Measurements from ENCODE around the gene GAGE12E.
"Not testable (repeated sequence)": the region's sequence is repeated elsewhere in the genome, so short reads cannot be mapped to it uniquely, and the experiment has no call there.

The GAGE12E gene, protein sequence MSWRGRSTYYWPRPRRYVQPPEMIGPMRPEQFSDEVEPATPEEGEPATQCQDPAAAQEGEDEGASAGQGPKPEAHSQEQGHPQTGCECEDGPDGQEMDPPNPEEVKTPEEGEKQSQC

DNA sequence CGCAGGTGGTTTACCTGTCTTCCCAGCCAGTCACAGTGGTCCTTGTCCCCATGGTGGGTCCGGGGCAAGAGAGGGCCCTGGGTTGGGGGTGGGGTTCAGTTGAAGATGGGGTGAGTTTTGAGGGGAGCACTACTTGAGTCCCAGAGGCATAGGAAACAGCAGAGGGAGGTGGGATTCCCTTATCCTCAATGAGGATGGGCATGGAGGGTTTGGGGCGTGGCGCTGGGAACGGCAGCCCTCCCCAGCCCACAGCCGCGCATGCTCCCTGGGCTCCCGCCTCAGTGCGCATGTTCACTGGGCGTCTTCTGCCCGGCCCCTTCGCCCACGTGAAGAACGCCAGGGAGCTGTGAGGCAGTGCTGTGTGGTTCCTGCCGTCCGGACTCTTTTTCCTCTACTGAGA is at the start of gene GAGE12E:
GAGE12E (plus strand) TSS at position 301 of the 400 bp plus-strand sequence. CDS start 1,155 bp downstream, outside the sequence.
- DNase-seq (ENCODE audit: low read depth in 2 of 2): not testable (repeated sequence)

DNA sequence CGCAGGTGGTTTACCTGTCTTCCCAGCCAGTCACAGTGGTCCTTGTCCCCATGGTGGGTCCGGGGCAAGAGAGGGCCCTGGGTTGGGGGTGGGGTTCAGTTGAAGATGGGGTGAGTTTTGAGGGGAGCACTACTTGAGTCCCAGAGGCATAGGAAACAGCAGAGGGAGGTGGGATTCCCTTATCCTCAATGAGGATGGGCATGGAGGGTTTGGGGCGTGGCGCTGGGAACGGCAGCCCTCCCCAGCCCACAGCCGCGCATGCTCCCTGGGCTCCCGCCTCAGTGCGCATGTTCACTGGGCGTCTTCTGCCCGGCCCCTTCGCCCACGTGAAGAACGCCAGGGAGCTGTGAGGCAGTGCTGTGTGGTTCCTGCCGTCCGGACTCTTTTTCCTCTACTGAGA is 19.2 kb upstream of the GAGE12E start, which contains the start of gene GAGE12C:
GAGE12C (plus strand) TSS at position 301 of the 400 bp plus-strand sequence. CDS start 1,155 bp downstream, outside the sequence.
- not testable (repeated sequence) for DNase-seq (ENCODE audit: low read depth in 2 of 2)

DNA sequence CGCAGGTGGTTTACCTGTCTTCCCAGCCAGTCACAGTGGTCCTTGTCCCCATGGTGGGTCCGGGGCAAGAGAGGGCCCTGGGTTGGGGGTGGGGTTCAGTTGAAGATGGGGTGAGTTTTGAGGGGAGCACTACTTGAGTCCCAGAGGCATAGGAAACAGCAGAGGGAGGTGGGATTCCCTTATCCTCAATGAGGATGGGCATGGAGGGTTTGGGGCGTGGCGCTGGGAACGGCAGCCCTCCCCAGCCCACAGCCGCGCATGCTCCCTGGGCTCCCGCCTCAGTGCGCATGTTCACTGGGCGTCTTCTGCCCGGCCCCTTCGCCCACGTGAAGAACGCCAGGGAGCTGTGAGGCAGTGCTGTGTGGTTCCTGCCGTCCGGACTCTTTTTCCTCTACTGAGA is 9.7 kb upstream of the GAGE12E start, which contains the start of gene GAGE12D:
GAGE12D (plus strand) TSS at position 301 of the 400 bp plus-strand sequence. CDS start 1,155 bp downstream, outside the sequence.
- DNase-seq (ENCODE audit: low read depth in 2 of 2): not testable (repeated sequence)

DNA sequence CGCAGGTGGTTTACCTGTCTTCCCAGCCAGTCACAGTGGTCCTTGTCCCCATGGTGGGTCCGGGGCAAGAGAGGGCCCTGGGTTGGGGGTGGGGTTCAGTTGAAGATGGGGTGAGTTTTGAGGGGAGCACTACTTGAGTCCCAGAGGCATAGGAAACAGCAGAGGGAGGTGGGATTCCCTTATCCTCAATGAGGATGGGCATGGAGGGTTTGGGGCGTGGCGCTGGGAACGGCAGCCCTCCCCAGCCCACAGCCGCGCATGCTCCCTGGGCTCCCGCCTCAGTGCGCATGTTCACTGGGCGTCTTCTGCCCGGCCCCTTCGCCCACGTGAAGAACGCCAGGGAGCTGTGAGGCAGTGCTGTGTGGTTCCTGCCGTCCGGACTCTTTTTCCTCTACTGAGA is 9.5 kb downstream of the GAGE12E start, which contains the start of gene GAGE12F:
GAGE12F (plus strand) TSS at position 301 of the 400 bp plus-strand sequence. CDS start 1,155 bp downstream, outside the sequence.
- not testable (repeated sequence) for DNase-seq (ENCODE audit: low read depth in 2 of 2)

DNA sequence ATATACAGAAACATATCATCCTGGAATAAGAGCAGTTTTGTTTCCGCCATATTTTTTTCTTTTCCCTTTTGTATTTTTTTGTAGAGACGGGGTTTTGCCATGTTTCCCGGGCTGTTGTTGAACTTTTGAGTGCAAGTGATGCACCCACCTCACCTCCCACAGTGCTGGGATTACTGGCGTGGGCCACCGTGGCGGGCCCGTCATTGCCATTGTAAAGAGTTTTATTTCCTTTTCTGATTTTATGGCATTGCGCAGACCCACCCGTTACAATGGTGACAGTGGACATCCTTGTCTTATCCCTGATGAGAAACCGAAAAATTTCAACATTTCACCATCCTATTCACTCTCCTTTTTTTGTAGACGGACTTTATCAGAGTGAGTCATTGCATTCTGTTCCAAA is 17.6 kb downstream of the GAGE12E start:
- not testable (repeated sequence) for DNase-seq (ENCODE audit: low read depth in 2 of 2)

DNA sequence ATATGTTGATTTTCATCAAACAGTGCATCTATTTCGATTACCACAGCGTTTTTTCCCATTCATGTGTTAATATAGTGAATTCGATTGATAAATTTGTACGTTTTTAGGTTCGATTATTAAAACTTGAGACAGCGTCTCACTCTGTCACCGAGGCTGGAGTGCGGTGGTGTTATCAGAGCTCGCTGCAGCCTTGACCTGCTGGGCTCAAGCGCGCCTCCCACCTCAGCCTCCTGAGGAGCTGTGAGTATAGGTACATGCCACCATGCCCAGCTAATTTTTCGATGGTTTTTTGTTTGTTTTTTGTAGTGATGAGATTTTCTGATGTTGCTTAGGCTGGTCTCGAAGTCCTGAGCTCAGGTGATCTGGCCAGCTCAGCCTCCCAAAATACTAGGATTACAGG is 18.1 kb downstream of the GAGE12E start:
- not testable (repeated sequence) for DNase-seq (ENCODE audit: low read depth in 2 of 2)

DNA sequence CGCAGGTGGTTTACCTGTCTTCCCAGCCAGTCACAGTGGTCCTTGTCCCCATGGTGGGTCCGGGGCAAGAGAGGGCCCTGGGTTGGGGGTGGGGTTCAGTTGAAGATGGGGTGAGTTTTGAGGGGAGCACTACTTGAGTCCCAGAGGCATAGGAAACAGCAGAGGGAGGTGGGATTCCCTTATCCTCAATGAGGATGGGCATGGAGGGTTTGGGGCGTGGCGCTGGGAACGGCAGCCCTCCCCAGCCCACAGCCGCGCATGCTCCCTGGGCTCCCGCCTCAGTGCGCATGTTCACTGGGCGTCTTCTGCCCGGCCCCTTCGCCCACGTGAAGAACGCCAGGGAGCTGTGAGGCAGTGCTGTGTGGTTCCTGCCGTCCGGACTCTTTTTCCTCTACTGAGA is 19.0 kb downstream of the GAGE12E start, which contains the start of gene GAGE12G:
GAGE12G (plus strand) TSS at position 301 of the 400 bp plus-strand sequence. CDS start 1,155 bp downstream, outside the sequence.
- DNase-seq (ENCODE audit: low read depth in 2 of 2): not testable (repeated sequence)

DNA sequence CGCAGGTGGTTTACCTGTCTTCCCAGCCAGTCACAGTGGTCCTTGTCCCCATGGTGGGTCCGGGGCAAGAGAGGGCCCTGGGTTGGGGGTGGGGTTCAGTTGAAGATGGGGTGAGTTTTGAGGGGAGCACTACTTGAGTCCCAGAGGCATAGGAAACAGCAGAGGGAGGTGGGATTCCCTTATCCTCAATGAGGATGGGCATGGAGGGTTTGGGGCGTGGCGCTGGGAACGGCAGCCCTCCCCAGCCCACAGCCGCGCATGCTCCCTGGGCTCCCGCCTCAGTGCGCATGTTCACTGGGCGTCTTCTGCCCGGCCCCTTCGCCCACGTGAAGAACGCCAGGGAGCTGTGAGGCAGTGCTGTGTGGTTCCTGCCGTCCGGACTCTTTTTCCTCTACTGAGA is 28.6 kb downstream of the GAGE12E start, which contains the start of gene GAGE12H:
GAGE12H (plus strand) TSS at position 301 of the 400 bp plus-strand sequence. CDS start 1,155 bp downstream, outside the sequence.
- DNase-seq (ENCODE audit: low read depth in 2 of 2): not testable (repeated sequence)

DNA sequence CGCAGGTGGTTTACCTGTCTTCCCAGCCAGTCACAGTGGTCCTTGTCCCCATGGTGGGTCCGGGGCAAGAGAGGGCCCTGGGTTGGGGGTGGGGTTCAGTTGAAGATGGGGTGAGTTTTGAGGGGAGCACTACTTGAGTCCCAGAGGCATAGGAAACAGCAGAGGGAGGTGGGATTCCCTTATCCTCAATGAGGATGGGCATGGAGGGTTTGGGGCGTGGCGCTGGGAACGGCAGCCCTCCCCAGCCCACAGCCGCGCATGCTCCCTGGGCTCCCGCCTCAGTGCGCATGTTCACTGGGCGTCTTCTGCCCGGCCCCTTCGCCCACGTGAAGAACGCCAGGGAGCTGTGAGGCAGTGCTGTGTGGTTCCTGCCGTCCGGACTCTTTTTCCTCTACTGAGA is 38.1 kb downstream of the GAGE12E start, which contains the start of gene GAGE2A:
GAGE2A (plus strand) TSS at position 301 of the 400 bp plus-strand sequence. CDS start 1,155 bp downstream, outside the sequence.
- DNase-seq (ENCODE audit: low read depth in 2 of 2): not testable (repeated sequence)

DNA sequence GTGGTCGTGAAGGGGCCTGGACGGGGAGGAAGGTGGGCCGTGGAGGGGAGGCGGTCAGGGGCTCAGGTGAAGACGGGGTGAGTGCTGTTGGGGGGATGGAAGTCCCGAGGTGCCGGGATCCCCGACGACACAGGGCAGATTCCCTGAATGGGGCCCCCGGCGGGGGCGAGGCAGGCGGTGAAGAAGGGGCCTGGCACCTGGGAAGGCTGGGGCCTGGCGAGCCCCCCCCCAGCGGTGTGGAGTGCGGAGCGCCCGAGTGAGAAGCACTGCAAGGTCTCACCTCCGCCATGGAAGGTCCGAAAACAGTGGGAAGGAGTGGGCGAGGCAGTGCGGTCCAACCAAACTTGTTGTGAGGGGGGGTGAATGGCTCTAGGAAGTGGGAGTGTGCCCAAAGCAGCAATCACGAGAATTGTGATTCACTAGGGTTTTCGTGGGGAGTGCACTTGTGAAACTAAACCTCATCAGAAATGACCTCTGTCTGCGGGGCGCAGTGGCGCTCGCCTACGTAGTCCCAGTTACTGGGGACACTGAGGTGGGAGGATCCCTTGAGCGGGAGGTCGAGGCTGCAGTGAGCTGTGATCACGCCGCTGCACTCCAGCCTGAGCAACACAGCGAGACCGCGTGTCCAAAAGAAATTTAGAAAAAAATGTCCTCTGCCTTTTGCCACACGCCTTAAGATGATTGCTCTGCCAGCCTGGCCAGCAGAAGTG is 38.8 kb downstream of the GAGE12E start:
- peak in 1 of 2 donors; percentile 1 for DNase-seq (ENCODE audit: low read depth in 2 of 2)

DNA sequence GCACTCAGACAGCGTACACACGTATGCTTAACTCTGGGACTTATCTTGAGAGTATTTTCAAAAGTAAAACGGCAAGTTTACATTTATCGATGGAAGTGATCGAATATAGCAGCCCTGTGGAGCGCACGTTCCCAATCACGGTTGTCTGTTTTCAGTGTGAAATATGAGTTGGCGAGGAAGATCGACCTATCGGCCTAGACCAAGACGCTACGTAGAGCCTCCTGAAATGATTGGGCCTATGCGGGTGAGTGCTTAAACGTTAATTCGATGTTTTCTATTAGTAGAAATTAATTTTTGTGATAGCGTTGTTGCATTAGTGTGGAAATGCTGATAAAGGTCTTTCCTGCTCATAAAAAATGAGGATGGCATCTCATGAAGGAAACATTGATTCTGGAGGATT is 39.4 kb downstream of the GAGE12E start:
- DNase-seq (ENCODE audit: low read depth in 2 of 2): not testable (repeated sequence)

DNA sequence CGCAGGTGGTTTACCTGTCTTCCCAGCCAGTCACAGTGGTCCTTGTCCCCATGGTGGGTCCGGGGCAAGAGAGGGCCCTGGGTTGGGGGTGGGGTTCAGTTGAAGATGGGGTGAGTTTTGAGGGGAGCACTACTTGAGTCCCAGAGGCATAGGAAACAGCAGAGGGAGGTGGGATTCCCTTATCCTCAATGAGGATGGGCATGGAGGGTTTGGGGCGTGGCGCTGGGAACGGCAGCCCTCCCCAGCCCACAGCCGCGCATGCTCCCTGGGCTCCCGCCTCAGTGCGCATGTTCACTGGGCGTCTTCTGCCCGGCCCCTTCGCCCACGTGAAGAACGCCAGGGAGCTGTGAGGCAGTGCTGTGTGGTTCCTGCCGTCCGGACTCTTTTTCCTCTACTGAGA is 47.6 kb downstream of the GAGE12E start, which contains the start of gene GAGE1:
GAGE1 (plus strand) TSS at position 301 of the 400 bp plus-strand sequence. CDS start 1,155 bp downstream, outside the sequence.
- DNase-seq (ENCODE audit: low read depth in 2 of 2): not testable (repeated sequence)

Data from stimulated activated CD4-positive, alpha-beta T cell treated with anti-CD3 and anti-CD28 coated beads, Interleukin-1b, Interleukin-23, amount 100 ng/mL, for 4 hours (primary cell).